Measurements from ENCODE around the gene SSBP3. TPM values are rescaled to one million over a fixed set of nuclear protein-coding genes. Genes with fewer than 3 reads are reported as not detected.

SSBP3 gene
- total RNA-seq, 1 donor from 2014 or later: 44.0 TPM

DNA sequence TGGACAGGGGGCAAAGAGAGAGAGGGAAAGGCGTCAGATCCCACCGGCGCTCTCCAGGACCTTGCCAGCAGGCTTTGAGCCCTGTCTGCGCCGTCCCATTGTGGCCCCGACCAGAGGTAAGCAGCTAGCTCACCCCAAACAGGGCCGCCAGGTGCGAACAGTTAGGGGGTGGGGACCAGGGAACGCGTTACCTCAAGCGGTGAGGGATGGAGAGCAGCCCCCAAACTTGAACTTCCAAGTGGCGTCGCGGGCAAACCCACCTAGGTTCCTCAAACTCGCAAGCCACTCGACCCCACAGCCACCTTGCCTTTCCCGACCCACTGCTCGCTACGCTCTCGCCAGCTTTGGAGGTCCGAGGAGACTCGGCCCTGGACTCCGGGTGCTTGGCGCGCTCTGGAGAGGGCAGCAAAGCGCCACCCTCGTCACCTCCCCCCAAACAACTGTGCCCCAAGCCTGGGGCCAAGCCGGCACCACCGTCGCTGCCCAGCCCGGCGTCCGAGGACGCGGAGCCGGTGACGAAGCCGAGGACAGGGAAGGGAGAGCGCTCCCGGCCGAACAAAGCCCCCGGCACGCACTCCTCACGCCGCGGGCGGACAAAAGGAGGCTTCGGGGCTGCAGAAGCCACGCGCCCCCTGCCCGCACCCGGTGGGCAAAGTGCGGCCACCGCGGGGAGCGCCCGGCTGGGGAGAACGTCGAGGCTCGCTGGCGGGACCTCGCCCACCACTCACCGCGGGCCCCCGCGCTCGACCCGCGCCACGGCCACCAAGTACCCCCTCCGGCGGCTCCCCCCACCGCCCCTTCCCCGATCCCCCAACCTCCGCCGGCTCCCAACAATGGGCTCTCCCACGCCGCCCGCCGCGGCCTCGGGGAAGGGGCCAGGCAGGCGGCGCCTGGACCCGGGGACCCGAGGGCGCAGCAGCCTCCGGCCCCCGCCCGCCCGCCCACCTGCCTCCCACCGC, 976 bp downstream of the SSBP3 start:
- no peak for TF ChIP-seq CTCF (IDR thresholded peaks at IDR 0.05)
- no peak overlapping the region for H3K27ac ChIP-seq
- peaks cover 58% of the 10 kb centered on the region for H3K4me1 ChIP-seq
- H3K4me3 ChIP-seq: peak overlapping the region; percentile 83
- DNase-seq: peak; percentile 55
- ATAC-seq: peak; percentile 4 to 8
- H3K36me3 ChIP-seq: peaks cover 19% of the 10 kb centered on the region
- no peaks in the 10 kb centered on the region for H3K9me3 ChIP-seq
- intact Hi-C loops (cut with DNase I): loop anchor here (5.0 kb wide), 1 partner anchor 82 kb away; no protein-coding TSS in a partner anchor
- no peaks in the 10 kb centered on the region for H3K27me3 ChIP-seq (ENCODE audit: low read depth)

DNA sequence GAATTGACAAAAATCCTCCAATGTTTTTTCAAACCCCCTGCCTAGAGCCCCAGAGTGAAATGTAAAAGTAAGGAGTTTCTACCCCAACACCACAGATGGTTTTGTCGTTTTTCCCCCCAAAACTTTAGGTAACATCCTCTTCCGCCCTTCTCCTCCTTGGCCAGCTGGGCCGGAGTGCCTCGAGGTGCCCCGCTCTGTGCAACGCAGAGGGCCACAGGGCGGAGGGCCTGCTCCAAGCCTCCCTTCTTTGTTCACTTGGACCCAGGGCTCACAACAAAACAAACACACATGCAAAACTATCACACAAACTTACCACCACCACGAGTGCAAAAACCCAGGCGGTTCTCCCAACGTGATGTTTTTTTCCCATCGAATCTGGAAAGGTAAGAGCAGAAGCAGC, 1.9 kb downstream of the SSBP3 start:
- ATAC-seq (no peak), DNase-seq (no peak)
- H3K27me3 ChIP-seq (ENCODE audit: low read depth): no peaks in the 10 kb centered on the region
- TF ChIP-seq CTCF (IDR thresholded peaks at IDR 0.05): no peak
- H3K4me3 ChIP-seq: peak overlapping the region; percentile 83
- peaks cover 29% of the 10 kb centered on the region for H3K36me3 ChIP-seq
- no peaks in the 10 kb centered on the region for H3K9me3 ChIP-seq
- no peak overlapping the region for H3K27ac ChIP-seq
- intact Hi-C loops (cut with DNase I): no loop called here
- H3K4me1 ChIP-seq: peaks cover 53% of the 10 kb centered on the region

GRCh38 chr1:54403808-54404261, 2.4 kb downstream of the SSBP3 start:
- no peak for ATAC-seq
- DNase-seq: no peak

GRCh38 chr1:54403405-54403804, 2.8 kb downstream of the SSBP3 start:
- H3K9me3 ChIP-seq: no peaks in the 10 kb centered on the region
- no peak overlapping the region for H3K27ac ChIP-seq
- DNase-seq (no peak), ATAC-seq (no peak)
- peak overlapping the region; percentile 83 for H3K4me3 ChIP-seq
- peaks cover 44% of the 10 kb centered on the region for H3K4me1 ChIP-seq
- intact Hi-C loops (cut with DNase I): no loop called here
- H3K27me3 ChIP-seq (ENCODE audit: low read depth): no peaks in the 10 kb centered on the region
- no peak for TF ChIP-seq CTCF (IDR thresholded peaks at IDR 0.05)
- H3K36me3 ChIP-seq: peaks cover 38% of the 10 kb centered on the region

More at GRCh38 chr1:54403808-54404261, 2.4 kb downstream of the SSBP3 start:
- H3K27ac ChIP-seq: no peak overlapping the region
- no peaks in the 10 kb centered on the region for H3K9me3 ChIP-seq
- H3K4me3 ChIP-seq: peak overlapping the region; percentile 83
- TF ChIP-seq CTCF (IDR thresholded peaks at IDR 0.05): no peak
- intact Hi-C loops (cut with DNase I): no loop called here
- peaks cover 33% of the 10 kb centered on the region for H3K36me3 ChIP-seq
- H3K27me3 ChIP-seq (ENCODE audit: low read depth): no peaks in the 10 kb centered on the region
- peaks cover 48% of the 10 kb centered on the region for H3K4me1 ChIP-seq

GRCh38 chr1:54402896-54403295, 3.3 kb downstream of the SSBP3 start:
- DNase-seq: no peak

More at GRCh38 chr1:54402896-54403295, 3.3 kb downstream of the SSBP3 start:
- H3K4me1 ChIP-seq: peaks cover 39% of the 10 kb centered on the region
- no peak overlapping the region for H3K4me3 ChIP-seq
- ATAC-seq: no peak
- H3K36me3 ChIP-seq: peaks cover 43% of the 10 kb centered on the region
- H3K9me3 ChIP-seq: no peaks in the 10 kb centered on the region
- TF ChIP-seq CTCF (IDR thresholded peaks at IDR 0.05): no peak
- intact Hi-C loops (cut with DNase I): no loop called here
- H3K27me3 ChIP-seq (ENCODE audit: low read depth): no peaks in the 10 kb centered on the region
- H3K27ac ChIP-seq: no peak overlapping the region

All from lower lobe of right lung (tissue), 2 donors.